A673 (cell line): Measurements from ENCODE around the gene TRIM56. TPM values are rescaled to one million over a fixed set of nuclear protein-coding genes. Genes with fewer than 3 reads are reported as not detected.
A peak's percentile ranks its signal among the peaks of the same experiment; 100 is the strongest.
"Not testable (repeated sequence)": the region's sequence is repeated elsewhere in the genome, so short reads cannot be mapped to it uniquely, and the experiment has no call there.

Experiments used
- BruUV-seq: library from RNA; stranded (reverse); fragments of 400-500 nt; replicated peaks from 2 replicates; lab custom pipeline; 2021; lab: Mats Ljungman, UMichigan
- CTCF ChIA-PET: fragments of 300-600 bp; sonication (Branson Sonifier 250); formaldehyde crosslinking; loops from one replicate; lab custom pipeline; 2022; ENCODE audit warnings: antibody characterized with exemption; lab: Charles Lee
- POLR2A ChIA-PET: fragments of 300-600 bp; sonication (Branson Sonifier 250); formaldehyde crosslinking; loops from one replicate; lab custom pipeline; 2022; ENCODE audit warnings: antibody characterized with exemption; ENCODE audit not compliant: low non-redundant PET; lab: Charles Lee
- DNase-seq: peaks from one replicate; pipeline ENCODE4 v3.0.0-alpha.2; 2015; ENCODE audit warnings: low spot score
- H3K27ac ChIP-seq: fragments of 200-600 bp; sonication (generic); 2 replicates; pipeline ENCODE4 v1.5.1; 2016; ENCODE audit warnings: mixed run types, low read depth, mild to moderate bottlenecking, mixed read lengths, antibody characterized with exemption, low read length; ENCODE audit not compliant: poor library complexity, severe bottlenecking
- H3K27me3 ChIP-seq: fragments of 200-600 bp; sonication (generic); replicated peaks from 2 replicates; pipeline ENCODE4 v1.6.1; 2017; ENCODE audit warnings: mixed run types, low read depth, mild to moderate bottlenecking, mixed read lengths, antibody characterized with exemption, low read length; ENCODE audit not compliant: insufficient read depth, poor library complexity
- H3K36me3 ChIP-seq: fragments of 200-600 bp; sonication (generic); 2 replicates; pipeline ENCODE4 v1.6.1; 2016; ENCODE audit warnings: mixed run types, mild to moderate bottlenecking, mixed read lengths, antibody characterized with exemption, low read length; ENCODE audit not compliant: insufficient read depth, poor library complexity, severe bottlenecking
- H3K4me1 ChIP-seq: fragments of 200-600 bp; sonication (generic); 2 replicates; pipeline ENCODE4 v1.6.1; 2017; ENCODE audit warnings: mixed run types, mild to moderate bottlenecking, mixed read lengths, antibody characterized with exemption, low read length; ENCODE audit not compliant: insufficient read depth, poor library complexity, severe bottlenecking
- H3K4me3 ChIP-seq: fragments of 200-600 bp; sonication (generic); 2 replicates; pipeline ENCODE4 v1.5.1; 2016; ENCODE audit warnings: low read depth, mixed run types, mild to moderate bottlenecking, mixed read lengths, low read length; ENCODE audit not compliant: poor library complexity, severe bottlenecking
- H3K9me3 ChIP-seq: fragments of 200-600 bp; sonication (generic); 2 replicates; pipeline ENCODE4 v1.6.1; 2016; ENCODE audit warnings: mixed run types, low read depth, mild to moderate bottlenecking, mixed read lengths, antibody characterized with exemption, low read length; ENCODE audit not compliant: poor library complexity, severe bottlenecking
- CTCF ChIP-seq: fragments of 300-800, 200-600 bp; sonication (generic); conservative IDR thresholded peaks from 2 replicates; pipeline ENCODE4 v1.5.1; 2017; ENCODE audit warnings: low read depth, mild to moderate bottlenecking, antibody characterized with exemption, low read length, moderate library complexity, mixed read lengths
- EZH2 ChIP-seq: fragments of 200-600 bp; sonication (generic); IDR thresholded peaks from 2 replicates; pipeline ENCODE4 v1.6.1; 2017; ENCODE audit warnings: borderline replicate concordance, low read depth, mild to moderate bottlenecking, mixed read lengths, antibody characterized with exemption, low read length; ENCODE audit not compliant: poor library complexity, severe bottlenecking
- intact Hi-C: fragments of 100-400 bp; cut with micrococcal nuclease; formaldehyde crosslinking; loops from one replicate; pipeline ENCODE4 v1.10.0; 2022; ENCODE audit not compliant: unreplicated experiment
- total RNA-seq: library from RNA; stranded (reverse); gene quantifications from 2 replicates; pipeline ENCODE4 v1.2.3, GENCODE V29; 2021

Gene TRIM56
- total RNA-seq, 1 experiment from 2014 or later = 32.3 TPM

- POLR2A ChIA-PET = no interaction called here
- Histone ChIP-seq H3K4me3 (no peak overlapping the region), H3K27me3 (peaks cover 48% of the 10 kb centered on the region), H3K4me1 (no peaks in the 10 kb centered on the region), H3K36me3 (no peaks in the 10 kb centered on the region), H3K9me3 (no peaks in the 10 kb centered on the region), H3K27ac (no peak overlapping the region)
- CTCF ChIA-PET = interaction anchor here (0.5 kb wide), 1 partner anchor 104 kb away, joined by 3 read pairs; no protein-coding TSS in a partner anchor
- intact Hi-C loops = no loop called here
- BruUV-seq = no TSS peak
- peak; percentile 15 for DNase-seq
- TF ChIP-seq CTCF = no peak
- TF ChIP-seq EZH2 = no peak
Measured at GRCh38 chr7:101058355-101058754, 26.9 kb upstream of the TRIM56 start.

GRCh38 chr7:101059620-101059942 is 25.7 kb upstream of the TRIM56 start:
- peaks cover 39% of the 10 kb centered on the region for H3K27me3 ChIP-seq

GRCh38 chr7:101060992-101061391 is 24.3 kb upstream of the TRIM56 start:
- no peak overlapping the region for H3K27ac ChIP-seq
- POLR2A ChIA-PET = no interaction called here
- BruUV-seq = no TSS peak
- H3K4me3 ChIP-seq = no peak overlapping the region
- H3K27me3 ChIP-seq = peaks cover 25% of the 10 kb centered on the region
- intact Hi-C loops = no loop called here
- no peaks in the 10 kb centered on the region for H3K9me3 ChIP-seq
- no peak for TF ChIP-seq CTCF
- no peak for TF ChIP-seq EZH2
- CTCF ChIA-PET = no interaction called here
- peaks cover 3% of the 10 kb centered on the region for H3K4me1 ChIP-seq
- no peaks in the 10 kb centered on the region for H3K36me3 ChIP-seq
- no peak for DNase-seq

More at GRCh38 chr7:101059620-101059942, 25.7 kb upstream of the TRIM56 start:
- H3K4me3 ChIP-seq = no peak overlapping the region
- intact Hi-C loops = loop anchor here (1.0 kb wide), 2 partner anchors 93 to 162 kb away; no protein-coding TSS in a partner anchor
- H3K27ac ChIP-seq = no peak overlapping the region
- no peaks in the 10 kb centered on the region for H3K4me1 ChIP-seq
- DNase-seq = no peak
- BruUV-seq = no TSS peak
- CTCF ChIA-PET = interaction anchor here (0.6 to 0.7 kb wide), 3 partner anchors 158 to 297 kb away, joined by 3 to 4 read pairs (median 4); no protein-coding TSS in a partner anchor
- no peaks in the 10 kb centered on the region for H3K36me3 ChIP-seq
- TF ChIP-seq EZH2 = no peak
- TF ChIP-seq CTCF = no peak
- POLR2A ChIA-PET = no interaction called here
- H3K9me3 ChIP-seq = no peaks in the 10 kb centered on the region

GRCh38 chr7:101064176-101064550 is 21.1 kb upstream of the TRIM56 start:
- H3K4me1 ChIP-seq = peaks cover 14% of the 10 kb centered on the region
- POLR2A ChIA-PET = interaction anchor here (0.6 kb wide), 1 partner anchor 164 kb away, joined by 3 read pairs; no protein-coding TSS in a partner anchor
- DNase-seq, H3K36me3 ChIP-seq, H3K9me3 ChIP-seq, CTCF ChIA-PET, H3K27ac ChIP-seq, intact Hi-C loops, H3K4me3 ChIP-seq, H3K27me3 ChIP-seq, BruUV-seq: not testable (repeated sequence)

- H3K4me3 ChIP-seq, H3K27me3 ChIP-seq, POLR2A ChIA-PET, intact Hi-C loops, H3K36me3 ChIP-seq, H3K9me3 ChIP-seq, H3K27ac ChIP-seq, CTCF ChIA-PET, DNase-seq, BruUV-seq: not testable (repeated sequence)
- H3K4me1 ChIP-seq = peaks cover 14% of the 10 kb centered on the region
Measured at GRCh38 chr7:101065162-101065561, 20.1 kb upstream of the TRIM56 start.
